ENCODE data around the gene KCNQ1OT1. TPM values are rescaled to one million over a fixed set of nuclear protein-coding genes. Genes with fewer than 3 reads are reported as not detected.

The KCNQ1OT1 gene
- total and polyA plus RNA-seq, 9 of the 15 experiments (the other 6 are each of a cell fraction or from before 2014, with no cell fraction given), result 0.04 to 2.3 (median 0.74) TPM

DNA sequence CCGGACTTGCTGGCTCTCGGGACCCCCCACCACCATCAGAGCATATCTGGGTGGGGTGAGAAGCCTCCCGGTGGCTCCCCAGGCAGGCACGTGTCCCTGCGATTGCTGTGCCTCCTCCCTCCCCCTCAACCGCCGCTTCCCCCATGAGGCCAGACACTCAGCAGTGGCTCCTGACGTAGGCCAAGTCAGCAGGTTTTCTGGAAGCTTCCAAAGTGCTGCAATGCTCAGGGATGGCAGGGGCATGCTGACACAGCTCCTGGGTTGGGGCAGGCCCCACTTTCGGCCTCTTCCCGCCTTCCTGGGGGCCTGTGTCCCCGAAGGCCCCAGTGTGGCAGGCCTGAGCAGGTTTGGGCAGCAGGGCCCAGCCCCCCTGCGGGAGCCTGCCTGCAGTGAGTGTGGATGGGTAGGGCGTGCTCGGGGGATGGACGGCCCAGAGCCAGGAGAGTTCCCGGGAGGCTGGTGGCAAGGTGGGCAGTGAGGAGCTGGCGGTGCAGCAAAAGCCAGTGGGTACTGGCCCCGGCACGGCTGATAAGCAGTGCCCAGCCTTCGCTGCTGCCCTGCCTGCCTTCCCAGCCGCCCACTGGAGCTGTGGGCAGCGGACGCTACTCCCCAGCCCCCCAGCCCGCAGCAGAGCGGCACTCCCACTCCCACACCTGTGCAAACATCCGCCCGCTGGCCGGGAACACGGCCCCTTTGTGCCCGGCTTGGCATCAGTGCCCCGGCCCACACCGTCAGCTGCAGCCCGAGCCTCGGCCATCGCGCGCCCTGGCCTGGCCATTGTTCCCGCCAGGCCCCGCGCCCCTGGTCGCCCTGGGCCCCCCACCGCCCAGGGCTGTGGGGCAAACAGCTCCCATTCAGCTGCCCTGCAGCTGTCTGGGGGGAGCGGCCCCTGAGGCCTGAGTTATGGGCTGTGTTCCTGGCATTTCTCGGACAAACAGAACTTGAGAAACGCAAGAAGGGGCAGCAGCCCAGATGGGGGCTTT lies 125.0 kb downstream of the KCNQ1OT1 start (continued):
- TF ChIP-seq ELK1 (CRISPR knock-in tag; IDR thresholded peaks at IDR 0.05) (no peak), ZNF408 (CRISPR knock-in tag; IDR thresholded peaks at IDR 0.05; ENCODE audit: low read depth) (no peak), PRPF4 (IDR thresholded peaks at IDR 0.05; ENCODE audit: insufficient read depth, low read depth, low read length, poor library complexity, severe bottlenecking) (no peak), ZBED1 (IDR thresholded peaks at IDR 0.05) (no peak), ZNF384 (IDR thresholded peaks at IDR 0.05; ENCODE audit: low read depth, low read length) (no peak), ZNF253 (CRISPR knock-in tag; conservative IDR thresholded peaks at IDR 0.05) (no peak), ZNF224 (CRISPR knock-in tag; IDR thresholded peaks at IDR 0.05) (no peak), AFF4 (CRISPR knock-in tag; IDR thresholded peaks at IDR 0.05) (no peak), PCBP1 (IDR thresholded peaks at IDR 0.05; ENCODE audit: low read depth, low read length, poor library complexity, severe bottlenecking) (no peak), GABPB2 (CRISPR knock-in tag; conservative IDR thresholded peaks at IDR 0.05) (no peak), ZBTB33 (CRISPR knock-in tag; IDR thresholded peaks at IDR 0.05) (no peak)
- TF ChIP-seq, protein P1, sequence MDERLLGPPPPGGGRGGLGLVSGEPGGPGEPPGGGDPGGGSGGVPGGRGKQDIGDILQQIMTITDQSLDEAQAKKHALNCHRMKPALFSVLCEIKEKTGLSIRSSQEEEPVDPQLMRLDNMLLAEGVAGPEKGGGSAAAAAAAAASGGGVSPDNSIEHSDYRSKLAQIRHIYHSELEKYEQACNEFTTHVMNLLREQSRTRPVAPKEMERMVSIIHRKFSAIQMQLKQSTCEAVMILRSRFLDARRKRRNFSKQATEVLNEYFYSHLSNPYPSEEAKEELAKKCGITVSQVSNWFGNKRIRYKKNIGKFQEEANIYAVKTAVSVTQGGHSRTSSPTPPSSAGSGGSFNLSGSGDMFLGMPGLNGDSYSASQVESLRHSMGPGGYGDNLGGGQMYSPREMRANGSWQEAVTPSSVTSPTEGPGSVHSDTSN (CRISPR knock-in tag; IDR thresholded peaks at IDR 0.05; ENCODE audit: low read depth), result no peak
- TF ChIP-seq, protein P1 (tag; conservative IDR thresholded peaks at IDR 0.05; ENCODE audit: low read depth), result no peak
